ENCODE results near the gene MDFIC2. TPM values are rescaled to one million over a fixed set of nuclear protein-coding genes. Genes with fewer than 3 reads are reported as not detected.

The MDFIC2 gene
- total and polyA plus RNA-seq, 2 experiments from 2014 or later = not detected

DNA sequence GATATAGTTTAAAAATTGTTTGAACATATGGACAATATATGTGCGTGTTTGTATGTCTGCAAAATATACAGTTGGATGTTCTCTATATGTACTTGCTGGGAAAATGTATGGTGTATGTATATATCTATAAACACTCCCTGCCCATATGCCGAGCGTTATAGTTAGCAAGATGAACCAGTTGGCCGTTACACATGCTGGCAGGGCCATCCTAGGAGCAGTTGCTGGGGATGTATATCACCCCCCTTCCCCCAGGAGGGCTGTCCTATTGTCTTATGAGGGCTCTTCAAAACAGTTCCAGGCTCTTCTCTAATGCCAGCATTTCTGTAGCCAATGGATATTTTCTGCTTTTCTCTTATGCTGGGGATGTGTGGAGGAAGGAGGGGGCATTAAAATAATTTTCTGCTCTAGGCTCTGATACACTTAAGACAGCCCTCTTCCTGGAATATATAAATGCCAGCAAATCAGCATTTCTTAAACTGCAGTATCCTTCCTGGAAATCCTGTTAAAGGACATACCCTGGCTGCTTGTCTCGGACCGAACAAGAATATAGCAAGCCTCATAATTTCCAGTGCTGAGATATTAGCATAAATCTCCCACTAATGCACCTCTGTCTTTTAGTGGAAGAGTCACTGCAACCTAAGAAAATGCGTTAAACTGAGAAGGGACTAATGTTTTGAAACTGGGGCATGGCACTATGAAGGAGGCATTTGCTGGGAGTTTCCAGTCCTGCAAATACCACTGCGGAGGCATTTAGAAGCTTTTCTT is 134.4 kb downstream of the MDFIC2 start:
- Mint-ChIP-seq H3K27ac (no peak overlapping the region), H3K36me3 (ENCODE audit: low read depth) (no peaks in the 10 kb centered on the region), H3K4me3 (no peak overlapping the region), H3K27me3 (ENCODE audit: insufficient read depth, low read depth, poor library complexity) (peaks cover 9% of the 10 kb centered on the region), H3K9me3 (no peaks in the 10 kb centered on the region), H3K4me1 (peaks cover 22% of the 10 kb centered on the region)
- Histone ChIP-seq H3K36me3 (ENCODE audit: insufficient read depth) (no peaks in the 10 kb centered on the region), H4K20me1 (replicated peaks; ENCODE audit: insufficient read depth) (no peaks in the 10 kb centered on the region), H3K27me3 (ENCODE audit: insufficient read depth) (no peaks in the 10 kb centered on the region), H3K4me1 (ENCODE audit: insufficient read depth) (peaks cover 21% of the 10 kb centered on the region), H2AFZ (no peak overlapping the region), H3K4me3 (no peak overlapping the region), H3K9me2 (ENCODE audit: insufficient read depth) (no peaks in the 10 kb centered on the region), H3F3A (replicated peaks; ENCODE audit: low read depth) (no peaks in the 10 kb centered on the region), H3K4me2 (no peak overlapping the region), H3K27ac (ENCODE audit: low read depth) (no peak overlapping the region), H3K79me2 (replicated peaks; ENCODE audit: insufficient read depth) (no peaks in the 10 kb centered on the region)
- DNase-seq (ENCODE audit: low spot score) (no peak), ATAC-seq (no peak)
- TF ChIP-seq JUNB (IDR thresholded peaks at IDR 0.05; ENCODE audit: unreplicated experiment) = no peak
- no peak for TF ChIP-seq EZH2phosphoT487 (IDR thresholded peaks at IDR 0.05; ENCODE audit: unreplicated experiment)
- TF ChIP-seq, protein P1, sequence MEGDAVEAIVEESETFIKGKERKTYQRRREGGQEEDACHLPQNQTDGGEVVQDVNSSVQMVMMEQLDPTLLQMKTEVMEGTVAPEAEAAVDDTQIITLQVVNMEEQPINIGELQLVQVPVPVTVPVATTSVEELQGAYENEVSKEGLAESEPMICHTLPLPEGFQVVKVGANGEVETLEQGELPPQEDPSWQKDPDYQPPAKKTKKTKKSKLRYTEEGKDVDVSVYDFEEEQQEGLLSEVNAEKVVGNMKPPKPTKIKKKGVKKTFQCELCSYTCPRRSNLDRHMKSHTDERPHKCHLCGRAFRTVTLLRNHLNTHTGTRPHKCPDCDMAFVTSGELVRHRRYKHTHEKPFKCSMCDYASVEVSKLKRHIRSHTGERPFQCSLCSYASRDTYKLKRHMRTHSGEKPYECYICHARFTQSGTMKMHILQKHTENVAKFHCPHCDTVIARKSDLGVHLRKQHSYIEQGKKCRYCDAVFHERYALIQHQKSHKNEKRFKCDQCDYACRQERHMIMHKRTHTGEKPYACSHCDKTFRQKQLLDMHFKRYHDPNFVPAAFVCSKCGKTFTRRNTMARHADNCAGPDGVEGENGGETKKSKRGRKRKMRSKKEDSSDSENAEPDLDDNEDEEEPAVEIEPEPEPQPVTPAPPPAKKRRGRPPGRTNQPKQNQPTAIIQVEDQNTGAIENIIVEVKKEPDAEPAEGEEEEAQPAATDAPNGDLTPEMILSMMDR (conservative IDR thresholded peaks at IDR 0.05; ENCODE audit: low read depth in 2 of 2) = no peak
- TF ChIP-seq ZNF114 (CRISPR knock-in tag; IDR thresholded peaks at IDR 0.05) = no peak
- TF ChIP-seq, protein P2, sequence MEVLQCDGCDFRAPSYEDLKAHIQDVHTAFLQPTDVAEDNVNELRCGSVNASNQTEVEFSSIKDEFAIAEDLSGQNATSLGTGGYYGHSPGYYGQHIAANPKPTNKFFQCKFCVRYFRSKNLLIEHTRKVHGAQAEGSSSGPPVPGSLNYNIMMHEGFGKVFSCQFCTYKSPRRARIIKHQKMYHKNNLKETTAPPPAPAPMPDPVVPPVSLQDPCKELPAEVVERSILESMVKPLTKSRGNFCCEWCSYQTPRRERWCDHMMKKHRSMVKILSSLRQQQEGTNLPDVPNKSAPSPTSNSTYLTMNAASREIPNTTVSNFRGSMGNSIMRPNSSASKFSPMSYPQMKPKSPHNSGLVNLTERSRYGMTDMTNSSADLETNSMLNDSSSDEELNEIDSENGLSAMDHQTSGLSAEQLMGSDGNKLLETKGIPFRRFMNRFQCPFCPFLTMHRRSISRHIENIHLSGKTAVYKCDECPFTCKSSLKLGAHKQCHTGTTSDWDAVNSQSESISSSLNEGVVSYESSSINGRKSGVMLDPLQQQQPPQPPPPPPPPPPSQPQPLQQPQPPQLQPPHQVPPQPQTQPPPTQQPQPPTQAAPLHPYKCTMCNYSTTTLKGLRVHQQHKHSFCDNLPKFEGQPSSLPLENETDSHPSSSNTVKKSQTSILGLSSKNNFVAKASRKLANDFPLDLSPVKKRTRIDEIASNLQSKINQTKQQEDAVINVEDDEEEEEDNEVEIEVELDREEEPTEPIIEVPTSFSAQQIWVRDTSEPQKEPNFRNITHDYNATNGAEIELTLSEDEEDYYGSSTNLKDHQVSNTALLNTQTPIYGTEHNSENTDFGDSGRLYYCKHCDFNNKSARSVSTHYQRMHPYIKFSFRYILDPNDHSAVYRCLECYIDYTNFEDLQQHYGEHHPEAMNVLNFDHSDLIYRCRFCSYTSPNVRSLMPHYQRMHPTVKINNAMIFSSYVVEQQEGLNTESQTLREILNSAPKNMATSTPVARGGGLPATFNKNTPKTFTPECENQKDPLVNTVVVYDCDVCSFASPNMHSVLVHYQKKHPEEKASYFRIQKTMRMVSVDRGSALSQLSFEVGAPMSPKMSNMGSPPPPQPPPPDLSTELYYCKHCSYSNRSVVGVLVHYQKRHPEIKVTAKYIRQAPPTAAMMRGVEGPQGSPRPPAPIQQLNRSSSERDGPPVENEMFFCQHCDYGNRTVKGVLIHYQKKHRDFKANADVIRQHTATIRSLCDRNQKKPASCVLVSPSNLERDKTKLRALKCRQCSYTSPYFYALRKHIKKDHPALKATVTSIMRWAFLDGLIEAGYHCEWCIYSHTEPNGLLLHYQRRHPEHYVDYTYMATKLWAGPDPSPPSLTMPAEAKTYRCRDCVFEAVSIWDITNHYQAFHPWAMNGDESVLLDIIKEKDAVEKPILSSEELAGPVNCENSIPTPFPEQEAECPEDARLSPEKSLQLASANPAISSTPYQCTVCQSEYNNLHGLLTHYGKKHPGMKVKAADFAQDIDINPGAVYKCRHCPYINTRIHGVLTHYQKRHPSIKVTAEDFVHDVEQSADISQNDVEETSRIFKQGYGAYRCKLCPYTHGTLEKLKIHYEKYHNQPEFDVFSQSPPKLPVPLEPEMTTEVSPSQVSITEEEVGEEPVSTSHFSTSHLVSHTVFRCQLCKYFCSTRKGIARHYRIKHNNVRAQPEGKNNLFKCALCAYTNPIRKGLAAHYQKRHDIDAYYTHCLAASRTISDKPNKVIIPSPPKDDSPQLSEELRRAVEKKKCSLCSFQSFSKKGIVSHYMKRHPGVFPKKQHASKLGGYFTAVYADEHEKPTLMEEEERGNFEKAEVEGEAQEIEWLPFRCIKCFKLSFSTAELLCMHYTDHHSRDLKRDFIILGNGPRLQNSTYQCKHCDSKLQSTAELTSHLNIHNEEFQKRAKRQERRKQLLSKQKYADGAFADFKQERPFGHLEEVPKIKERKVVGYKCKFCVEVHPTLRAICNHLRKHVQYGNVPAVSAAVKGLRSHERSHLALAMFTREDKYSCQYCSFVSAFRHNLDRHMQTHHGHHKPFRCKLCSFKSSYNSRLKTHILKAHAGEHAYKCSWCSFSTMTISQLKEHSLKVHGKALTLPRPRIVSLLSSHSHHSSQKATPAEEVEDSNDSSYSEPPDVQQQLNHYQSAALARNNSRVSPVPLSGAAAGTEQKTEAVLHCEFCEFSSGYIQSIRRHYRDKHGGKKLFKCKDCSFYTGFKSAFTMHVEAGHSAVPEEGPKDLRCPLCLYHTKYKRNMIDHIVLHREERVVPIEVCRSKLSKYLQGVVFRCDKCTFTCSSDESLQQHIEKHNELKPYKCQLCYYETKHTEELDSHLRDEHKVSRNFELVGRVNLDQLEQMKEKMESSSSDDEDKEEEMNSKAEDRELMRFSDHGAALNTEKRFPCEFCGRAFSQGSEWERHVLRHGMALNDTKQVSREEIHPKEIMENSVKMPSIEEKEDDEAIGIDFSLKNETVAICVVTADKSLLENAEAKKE (CRISPR knock-in tag; IDR thresholded peaks at IDR 0.05) = no peak
- no peak for TF ChIP-seq POLR2AphosphoS5 (IDR thresholded peaks at IDR 0.05; ENCODE audit: low read depth)
- TF ChIP-seq ZNF331 (CRISPR knock-in tag; IDR thresholded peaks at IDR 0.05; ENCODE audit: low read depth) = no peak
- no peak for TF ChIP-seq CREB1 (CRISPR knock-in tag; IDR thresholded peaks at IDR 0.05; ENCODE audit: low read depth)
- TF ChIP-seq, protein P3, sequence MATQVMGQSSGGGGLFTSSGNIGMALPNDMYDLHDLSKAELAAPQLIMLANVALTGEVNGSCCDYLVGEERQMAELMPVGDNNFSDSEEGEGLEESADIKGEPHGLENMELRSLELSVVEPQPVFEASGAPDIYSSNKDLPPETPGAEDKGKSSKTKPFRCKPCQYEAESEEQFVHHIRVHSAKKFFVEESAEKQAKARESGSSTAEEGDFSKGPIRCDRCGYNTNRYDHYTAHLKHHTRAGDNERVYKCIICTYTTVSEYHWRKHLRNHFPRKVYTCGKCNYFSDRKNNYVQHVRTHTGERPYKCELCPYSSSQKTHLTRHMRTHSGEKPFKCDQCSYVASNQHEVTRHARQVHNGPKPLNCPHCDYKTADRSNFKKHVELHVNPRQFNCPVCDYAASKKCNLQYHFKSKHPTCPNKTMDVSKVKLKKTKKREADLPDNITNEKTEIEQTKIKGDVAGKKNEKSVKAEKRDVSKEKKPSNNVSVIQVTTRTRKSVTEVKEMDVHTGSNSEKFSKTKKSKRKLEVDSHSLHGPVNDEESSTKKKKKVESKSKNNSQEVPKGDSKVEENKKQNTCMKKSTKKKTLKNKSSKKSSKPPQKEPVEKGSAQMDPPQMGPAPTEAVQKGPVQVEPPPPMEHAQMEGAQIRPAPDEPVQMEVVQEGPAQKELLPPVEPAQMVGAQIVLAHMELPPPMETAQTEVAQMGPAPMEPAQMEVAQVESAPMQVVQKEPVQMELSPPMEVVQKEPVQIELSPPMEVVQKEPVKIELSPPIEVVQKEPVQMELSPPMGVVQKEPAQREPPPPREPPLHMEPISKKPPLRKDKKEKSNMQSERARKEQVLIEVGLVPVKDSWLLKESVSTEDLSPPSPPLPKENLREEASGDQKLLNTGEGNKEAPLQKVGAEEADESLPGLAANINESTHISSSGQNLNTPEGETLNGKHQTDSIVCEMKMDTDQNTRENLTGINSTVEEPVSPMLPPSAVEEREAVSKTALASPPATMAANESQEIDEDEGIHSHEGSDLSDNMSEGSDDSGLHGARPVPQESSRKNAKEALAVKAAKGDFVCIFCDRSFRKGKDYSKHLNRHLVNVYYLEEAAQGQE (IDR thresholded peaks at IDR 0.05; ENCODE audit: unreplicated experiment) = no peak
- TF ChIP-seq, protein P4, sequence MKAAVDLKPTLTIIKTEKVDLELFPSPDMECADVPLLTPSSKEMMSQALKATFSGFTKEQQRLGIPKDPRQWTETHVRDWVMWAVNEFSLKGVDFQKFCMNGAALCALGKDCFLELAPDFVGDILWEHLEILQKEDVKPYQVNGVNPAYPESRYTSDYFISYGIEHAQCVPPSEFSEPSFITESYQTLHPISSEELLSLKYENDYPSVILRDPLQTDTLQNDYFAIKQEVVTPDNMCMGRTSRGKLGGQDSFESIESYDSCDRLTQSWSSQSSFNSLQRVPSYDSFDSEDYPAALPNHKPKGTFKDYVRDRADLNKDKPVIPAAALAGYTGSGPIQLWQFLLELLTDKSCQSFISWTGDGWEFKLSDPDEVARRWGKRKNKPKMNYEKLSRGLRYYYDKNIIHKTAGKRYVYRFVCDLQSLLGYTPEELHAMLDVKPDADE (IDR thresholded peaks at IDR 0.05) = no peak
- TF ChIP-seq EZH2 (IDR thresholded peaks at IDR 0.05; ENCODE audit: low read depth, unreplicated experiment) = no peak
- TF ChIP-seq STAT1 (IDR thresholded peaks at IDR 0.05; ENCODE audit: unreplicated experiment) = no peak
- no peak for TF ChIP-seq NANOG (IDR thresholded peaks at IDR 0.05; ENCODE audit: borderline replicate concordance)
